ENCODE results near the gene RAB6A. TPM values are rescaled to one million over a fixed set of nuclear protein-coding genes. Genes with fewer than 3 reads are reported as not detected.
A peak's percentile ranks its signal among the peaks of the same experiment; 100 is the strongest.
"Not testable (repeated sequence)": the region's sequence is repeated elsewhere in the genome, so short reads cannot be mapped to it uniquely, and the experiment has no call there.

RAB6A gene
- total and polyA plus RNA-seq, 2 of the 8 experiments (the other 6 are each of a cell fraction or from before 2014, with no cell fraction given): 24.4 to 88.6 TPM

DNA sequence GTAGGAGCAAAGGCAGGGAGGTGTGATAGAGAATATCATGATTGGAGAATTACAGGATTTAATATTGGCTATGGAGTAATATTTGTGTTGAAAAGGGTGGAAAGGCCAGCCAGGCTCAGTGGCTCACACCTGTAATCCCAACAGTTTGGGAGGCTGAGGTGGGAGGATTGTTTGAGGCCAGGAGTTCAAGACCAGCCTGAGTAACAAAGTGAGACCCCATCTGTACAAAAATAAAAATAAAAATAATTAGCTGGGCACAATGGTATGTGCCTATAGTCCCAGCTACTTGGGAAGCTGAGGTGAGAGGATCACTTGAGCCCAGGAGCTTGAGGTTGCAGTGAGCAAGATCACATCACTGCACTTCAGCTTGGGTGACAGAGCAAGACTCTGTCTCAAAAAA, 24.6 kb upstream of the RAB6A start:
- ChIA-PET POLR2A (ENCODE audit: partially characterized antibody) (interaction anchor here (1.0 to 2.7 kb wide), 8 partner anchors 9 to 156 kb away, joined by 3 to 26 read pairs (median 4); partner anchors contain the start of gene RAB6A), CTCF (ENCODE audit: partially characterized antibody) (interaction anchor here (1.3 to 1.4 kb wide), 2 partner anchors 23 to 147 kb away, joined by 3 to 4 read pairs; no protein-coding TSS in a partner anchor)
- H3K27me3 ChIP-seq (replicated peaks in 1 of 4; ENCODE audit: control insufficient read depth in 3 of 4, extremely low read depth in 1 of 4, insufficient read depth in 3 of 4, low read length in 3 of 4); H3K79me1 ChIP-seq (ENCODE audit: low read depth, low read length); H4K20me1 ChIP-seq (replicated peaks in 1 of 2; ENCODE audit: control insufficient read depth in 1 of 2, insufficient read depth in 2 of 2, low read length in 2 of 2); DNase-seq (ENCODE audit: low read depth in 1 of 2, low spot score in 2 of 2); H4K5ac ChIP-seq (ENCODE audit: insufficient read length, low read depth, low read length); H2BK20ac ChIP-seq (ENCODE audit: low read length); FAIRE-seq; H3K56ac ChIP-seq (replicated peaks; ENCODE audit: insufficient read length, low read depth, low read length); H3K36me3 ChIP-seq (ENCODE audit: control insufficient read depth in 2 of 4, insufficient read depth in 4 of 4, low read length in 3 of 4); H3K23ac ChIP-seq (ENCODE audit: insufficient read length); H4K8ac ChIP-seq (ENCODE audit: extremely low read depth, insufficient read depth, low read length); H3K4me2 ChIP-seq (ENCODE audit: insufficient read depth in 1 of 2, low read depth in 2 of 2, low read length in 2 of 2); H2AFZ ChIP-seq (ENCODE audit: low read length); H2BK120ac ChIP-seq (replicated peaks; ENCODE audit: low read depth, low read length); H3K4me1 ChIP-seq (replicated peaks in 1 of 4; ENCODE audit: control insufficient read depth in 3 of 4, insufficient read depth in 4 of 4, low read length in 3 of 4); H4K91ac ChIP-seq (replicated peaks; ENCODE audit: insufficient read length, low read length); H2BK15ac ChIP-seq (ENCODE audit: low read length); H3K9ac ChIP-seq (replicated peaks in 1 of 4; ENCODE audit: extremely low read depth in 1 of 4, low read depth in 3 of 4, low read length in 3 of 4); H3K4ac ChIP-seq (replicated peaks; ENCODE audit: insufficient read length, low read depth, low read length); H3K18ac ChIP-seq (ENCODE audit: extremely low read depth, low read length); H3K14ac ChIP-seq (ENCODE audit: insufficient read length); H2BK5ac ChIP-seq (ENCODE audit: low read depth, low read length); H3K4me3 ChIP-seq (ENCODE audit: extremely low read depth in 1 of 4, insufficient read depth in 2 of 4, low read depth in 3 of 4, low read length in 4 of 4); H3K9me3 ChIP-seq (ENCODE audit: insufficient read depth in 2 of 2, low read depth in 1 of 2, low read length in 1 of 2); H3K79me2 ChIP-seq (ENCODE audit: control insufficient read depth in 1 of 2, insufficient read depth in 2 of 2, low read length in 2 of 2); H2AK5ac ChIP-seq (ENCODE audit: low read depth, low read length); H3K27ac ChIP-seq (ENCODE audit: low read depth, low read length); H3K23me2 ChIP-seq (ENCODE audit: low read depth, low read length): not testable (repeated sequence)
- H2BK12ac ChIP-seq (ENCODE audit: low read depth, low read length): peak overlapping the region; percentile 51; the same call in 1 of the 2 replicates

Measured in H1 (cell line).